ENCODE measurements around the gene MIPOL1.

- TF ChIP-seq CTCF (IDR thresholded peaks at IDR 0.05 in 2 of 3, conservative IDR thresholded peaks at IDR 0.05 in 1 of 3; ENCODE audit: borderline replicate concordance in 1 of 3, insufficient read depth in 1 of 3, low read depth in 2 of 3, low read length in 2 of 3) (no peak), POLR2A (IDR thresholded peaks at IDR 0.05; ENCODE audit: borderline replicate concordance, extremely low read depth, insufficient read depth, insufficient read length) (no peak), REST (IDR thresholded peaks at IDR 0.05; ENCODE audit: low read depth) (no peak), EZH2 (IDR thresholded peaks at IDR 0.05) (no peak), RAD21 (IDR thresholded peaks at IDR 0.05; ENCODE audit: low read depth) (no peak), MAX (IDR thresholded peaks at IDR 0.05) (no peak), ZFX (IDR thresholded peaks at IDR 0.05) (no peak), YY1 (IDR thresholded peaks at IDR 0.05; ENCODE audit: extremely low read depth, insufficient replicate concordance, low read depth, low read length) (no peak), TCF7L2 (IDR thresholded peaks at IDR 0.05; ENCODE audit: borderline replicate concordance, extremely low read depth, insufficient read depth, insufficient read length) (no peak), EGR1 (IDR thresholded peaks at IDR 0.05; ENCODE audit: low read depth) (no peak), FOSL1 (IDR thresholded peaks at IDR 0.05; ENCODE audit: low read depth) (no peak), CEBPB (IDR thresholded peaks at IDR 0.05; ENCODE audit: low read depth) (no peak)
Observed at GRCh38 chr14:37397941-37398215, 200.1 kb downstream of the MIPOL1 start.

Data from HCT116 (cell line).